H1 (cell line): ENCODE data around the gene MST1R. TPM values are rescaled to one million over a fixed set of nuclear protein-coding genes. Genes with fewer than 3 reads are reported as not detected.

ENCODE experiments used
- EP300 ChIP-seq, 2 experiments: IDR thresholded peaks; 1 replicate in 1 of 2; 2 replicates in 1 of 2; pipeline ENCODE4 v1.6.1; 2011 to 2012; ENCODE audit warnings: low read depth in 2 of 2, low read length in 2 of 2, mild to moderate bottlenecking in 2 of 2, borderline replicate concordance in 1 of 2, inconsistent platforms in 1 of 2, moderate library complexity in 1 of 2
- FOSL1 ChIP-seq: IDR thresholded peaks from 2 replicates; pipeline ENCODE4 v1.6.1; 2011; ENCODE audit warnings: mild to moderate bottlenecking, low read depth, low read length, moderate library complexity; ENCODE audit not compliant: insufficient read depth
- JUND ChIP-seq: IDR thresholded peaks from 2 replicates; pipeline ENCODE4 v1.6.1; 2011; ENCODE audit warnings: mild to moderate bottlenecking, improper control_type of control experiment, low read length
- KDM1A ChIP-seq: fragments of 200-600, 300-600 bp; sonication (generic); IDR thresholded peaks from 2 replicates; pipeline ENCODE4 v1.7.1; 2016; ENCODE audit warnings: mild to moderate bottlenecking, low read length, borderline replicate concordance
- ZNF274 ChIP-seq: IDR thresholded peaks from 2 replicates; pipeline ENCODE4 v1.7.0; 2012; ENCODE audit warnings: low read length, borderline replicate concordance; ENCODE audit errors: extremely low read depth
- polyA plus RNA-seq, 7 experiments: library from polyadenylated mRNA; depleted of rRNA in 3 of 7; stranded (reverse) in 5 of 7; unstranded in 2 of 7; fragments of >200 nt in 5 of 7; fragments of 200-250 nt in 2 of 7; gene quantifications; 1 replicate in 5 of 7; 2 replicates in 1 of 7; 4 replicates in 1 of 7; pipeline versions ENCODE4 v1.2.1 to v1.2.3, GENCODE V29; 2011 to 2013; ENCODE audit warnings: missing spikeins in 2 of 7, mixed read lengths in 2 of 7
- total RNA-seq: library from RNA; stranded (reverse); fragmentation: NEBNext Ultra II Directional; extraction: Animal tissue kit (Norgen Biotek cat#: 25700); gene quantifications from 2 replicates; pipeline ENCODE4 v1.2.1, GENCODE V29; 2021

The MST1R gene
- total and polyA plus RNA-seq, 2 of the 8 experiments (the other 6 are each of a cell fraction or from before 2014, with no cell fraction given) = 4.8 to 7.6 TPM

DNA sequence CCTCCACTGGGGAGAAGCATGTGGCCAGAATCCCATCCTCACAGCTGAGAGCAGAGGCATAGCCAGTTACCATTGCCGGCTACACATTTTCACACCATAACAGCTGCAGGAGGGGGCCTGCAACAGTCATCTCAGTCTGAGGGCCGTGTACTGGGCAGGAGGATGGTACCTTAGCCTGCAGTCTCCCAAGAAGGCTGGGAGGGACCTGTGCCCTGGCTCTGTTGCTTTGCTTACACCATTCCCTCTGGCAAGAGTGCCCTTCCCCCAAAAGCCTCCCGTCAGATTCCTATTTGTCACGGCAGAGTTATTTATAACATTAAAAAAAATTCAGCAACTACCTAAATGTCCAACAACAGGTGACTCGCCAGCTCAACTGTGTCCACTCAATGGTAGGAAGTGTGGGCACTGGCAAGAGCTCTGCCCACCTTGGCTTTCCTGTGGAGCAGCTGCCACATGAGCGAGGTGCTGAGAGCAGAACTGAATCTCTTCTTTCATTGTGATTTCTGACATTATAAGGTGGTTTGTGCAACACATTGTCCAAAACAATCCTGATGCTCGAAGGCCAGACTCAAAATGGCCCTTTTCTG is 38.4 kb downstream of the MST1R start (continued):
- no peak for TF ChIP-seq KDM1A
- TF ChIP-seq ZNF274 = no peak
- TF ChIP-seq JUND = no peak
- TF ChIP-seq FOSL1 = no peak
- no peak for TF ChIP-seq EP300 (IDR thresholded peaks at IDR 0.05; ENCODE audit: borderline replicate concordance in 1 of 2, low read depth in 2 of 2, low read length in 2 of 2)
